ENCODE results near the gene SORCS1. TPM values are rescaled to one million over a fixed set of nuclear protein-coding genes. Genes with fewer than 3 reads are reported as not detected.

Gene SORCS1
- total RNA-seq, 2 experiments from 2014 or later = not detected

DNA sequence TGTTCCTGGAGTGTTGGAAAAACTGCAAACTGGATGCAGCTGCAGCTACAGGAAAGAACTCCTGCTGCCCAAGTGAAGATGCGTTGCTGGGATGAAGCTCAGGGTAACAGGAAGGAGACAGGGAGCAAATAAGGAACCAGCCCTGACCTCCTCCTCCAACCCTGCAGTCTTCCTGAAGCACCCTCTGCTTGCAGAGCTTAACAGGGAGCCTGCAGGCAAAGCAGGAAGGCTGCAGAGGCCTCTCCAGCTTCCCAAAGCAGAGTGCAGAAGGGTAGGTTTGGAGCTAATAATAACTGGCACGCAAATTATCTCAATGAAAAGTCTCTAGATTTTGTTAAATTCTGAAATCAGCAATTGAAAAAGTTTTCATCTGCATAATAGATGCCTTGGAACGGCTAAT, 92.5 kb downstream of the SORCS1 start:
- Mint-ChIP-seq H3K36me3 (ENCODE audit: low read depth) (no peaks in the 10 kb centered on the region), H3K27me3 (no peaks in the 10 kb centered on the region), H3K4me3 (no peak overlapping the region), H3K27ac (no peak overlapping the region), H3K4me1 (ENCODE audit: low read depth) (no peaks in the 10 kb centered on the region), H3K9me3 (peaks cover 9% of the 10 kb centered on the region)
- H3K27ac ChIP-seq (ENCODE audit: low read depth in 1 of 2, low read length in 2 of 2) = no peak overlapping the region
- no peaks in the 10 kb centered on the region for H3K4me1 ChIP-seq (ENCODE audit: insufficient read depth, low read length)
- TF ChIP-seq, protein P1, sequence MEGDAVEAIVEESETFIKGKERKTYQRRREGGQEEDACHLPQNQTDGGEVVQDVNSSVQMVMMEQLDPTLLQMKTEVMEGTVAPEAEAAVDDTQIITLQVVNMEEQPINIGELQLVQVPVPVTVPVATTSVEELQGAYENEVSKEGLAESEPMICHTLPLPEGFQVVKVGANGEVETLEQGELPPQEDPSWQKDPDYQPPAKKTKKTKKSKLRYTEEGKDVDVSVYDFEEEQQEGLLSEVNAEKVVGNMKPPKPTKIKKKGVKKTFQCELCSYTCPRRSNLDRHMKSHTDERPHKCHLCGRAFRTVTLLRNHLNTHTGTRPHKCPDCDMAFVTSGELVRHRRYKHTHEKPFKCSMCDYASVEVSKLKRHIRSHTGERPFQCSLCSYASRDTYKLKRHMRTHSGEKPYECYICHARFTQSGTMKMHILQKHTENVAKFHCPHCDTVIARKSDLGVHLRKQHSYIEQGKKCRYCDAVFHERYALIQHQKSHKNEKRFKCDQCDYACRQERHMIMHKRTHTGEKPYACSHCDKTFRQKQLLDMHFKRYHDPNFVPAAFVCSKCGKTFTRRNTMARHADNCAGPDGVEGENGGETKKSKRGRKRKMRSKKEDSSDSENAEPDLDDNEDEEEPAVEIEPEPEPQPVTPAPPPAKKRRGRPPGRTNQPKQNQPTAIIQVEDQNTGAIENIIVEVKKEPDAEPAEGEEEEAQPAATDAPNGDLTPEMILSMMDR (IDR thresholded peaks at IDR 0.05) = no peak
- no peak for DNase-seq
- H3K36me3 ChIP-seq (ENCODE audit: insufficient read depth, low read length) = no peaks in the 10 kb centered on the region
- intact Hi-C loops (cut with DNase I, micrococcal nuclease) = no loop called here
- H3K27me3 ChIP-seq (ENCODE audit: control insufficient read depth in 1 of 2, insufficient read depth in 2 of 2, low read length in 2 of 2) = no peaks in the 10 kb centered on the region
- no peak for ATAC-seq (ENCODE audit: poor library complexity)
- peaks cover 0 to 4% of the 10 kb centered on the region in 2 experiments for H3K9me3 ChIP-seq (ENCODE audit: control insufficient read depth in 1 of 2, insufficient read depth in 1 of 2, low read length in 2 of 2)
- POLR2A ChIA-PET = no interaction called here
- CTCF ChIA-PET = interaction anchor here (0.8 kb wide), 1 partner anchor 9 kb away, joined by 3 read pairs; no protein-coding TSS in a partner anchor
- no peak overlapping the region for H3K4me3 ChIP-seq (ENCODE audit: low read length)

DNA sequence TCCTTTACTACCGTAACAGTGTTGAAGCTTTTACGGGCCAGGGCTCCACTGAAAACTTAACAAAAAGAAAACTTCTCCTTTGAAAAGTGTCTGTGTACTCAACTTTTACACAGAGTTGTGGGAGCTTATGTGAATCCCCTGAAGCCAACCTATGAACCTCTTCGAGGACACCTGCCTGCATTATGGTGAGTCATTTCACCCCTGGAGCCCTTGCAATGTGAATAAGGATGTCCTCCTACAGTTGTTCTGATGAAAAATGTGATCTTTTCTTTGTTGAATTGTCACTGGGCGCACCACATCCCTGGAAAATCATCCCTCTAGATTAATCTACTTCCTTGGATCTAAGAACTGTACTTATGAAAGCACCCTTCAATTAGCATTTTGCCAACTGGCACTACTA, 93.2 kb downstream of the SORCS1 start:
- ChIA-PET POLR2A (no interaction called here), CTCF (no interaction called here)
- TF ChIP-seq, protein P1 (IDR thresholded peaks at IDR 0.05) = no peak
- no peak overlapping the region for H3K4me3 ChIP-seq (ENCODE audit: low read length)
- no peaks in the 10 kb centered on the region for H3K4me1 ChIP-seq (ENCODE audit: insufficient read depth, low read length)
- ATAC-seq (ENCODE audit: poor library complexity) (no peak), DNase-seq (no peak)
- H3K9me3 Mint-ChIP-seq = peaks cover 9% of the 10 kb centered on the region
- no peaks in the 10 kb centered on the region for H3K36me3 Mint-ChIP-seq (ENCODE audit: low read depth)
- intact Hi-C loops (cut with DNase I, micrococcal nuclease) = no loop called here
- no peak overlapping the region for H3K27ac Mint-ChIP-seq
- no peaks in the 10 kb centered on the region for H3K4me1 Mint-ChIP-seq (ENCODE audit: low read depth)
- no peaks in the 10 kb centered on the region for H3K36me3 ChIP-seq (ENCODE audit: insufficient read depth, low read length)
- H3K27me3 Mint-ChIP-seq = no peaks in the 10 kb centered on the region
- H3K27ac ChIP-seq (ENCODE audit: low read depth in 1 of 2, low read length in 2 of 2) = no peak overlapping the region
- H3K4me3 Mint-ChIP-seq = no peak overlapping the region
- H3K9me3 ChIP-seq (ENCODE audit: control insufficient read depth in 1 of 2, insufficient read depth in 1 of 2, low read length in 2 of 2) = peaks cover 0 to 4% of the 10 kb centered on the region in 2 experiments
- no peaks in the 10 kb centered on the region for H3K27me3 ChIP-seq (ENCODE audit: control insufficient read depth in 1 of 2, insufficient read depth in 2 of 2, low read length in 2 of 2)

DNA sequence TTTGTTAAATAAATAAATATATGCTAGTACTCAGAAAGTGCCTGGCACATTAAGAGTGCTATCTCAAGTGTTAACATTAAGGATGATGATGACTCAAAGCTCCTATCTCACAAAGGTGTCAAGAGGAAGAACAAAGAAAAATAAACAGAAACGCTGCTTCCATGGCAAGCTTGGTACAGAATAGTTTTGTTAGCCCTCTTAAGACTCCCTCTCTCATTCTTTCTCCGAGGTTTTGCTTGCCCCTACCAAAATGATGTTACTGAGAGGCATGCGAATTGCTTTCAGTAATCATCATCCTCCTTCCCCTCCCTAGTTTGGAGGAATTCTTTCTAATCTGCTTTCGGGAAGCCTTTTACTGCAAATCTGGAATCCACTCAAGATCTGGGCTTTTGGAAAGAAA, 96.7 kb downstream of the SORCS1 start:
- Mint-ChIP-seq H3K4me3 (no peak overlapping the region), H3K36me3 (ENCODE audit: low read depth) (no peaks in the 10 kb centered on the region), H3K27ac (no peak overlapping the region), H3K27me3 (no peaks in the 10 kb centered on the region), H3K9me3 (peaks cover 6% of the 10 kb centered on the region), H3K4me1 (ENCODE audit: low read depth) (no peaks in the 10 kb centered on the region)
- no peak overlapping the region for H3K4me3 ChIP-seq (ENCODE audit: low read length)
- no peaks in the 10 kb centered on the region for H3K4me1 ChIP-seq (ENCODE audit: insufficient read depth, low read length)
- intact Hi-C loops (cut with DNase I, micrococcal nuclease) = no loop called here
- H3K9me3 ChIP-seq (ENCODE audit: control insufficient read depth in 1 of 2, insufficient read depth in 1 of 2, low read length in 2 of 2) = peaks cover 0 to 7% of the 10 kb centered on the region in 2 experiments
- ChIA-PET CTCF (no interaction called here), POLR2A (no interaction called here)
- TF ChIP-seq, protein P1 (IDR thresholded peaks at IDR 0.05) = no peak
- H3K27me3 ChIP-seq (ENCODE audit: control insufficient read depth in 1 of 2, insufficient read depth in 2 of 2, low read length in 2 of 2) = no peaks in the 10 kb centered on the region
- H3K36me3 ChIP-seq (ENCODE audit: insufficient read depth, low read length) = no peaks in the 10 kb centered on the region
- ATAC-seq (ENCODE audit: poor library complexity) (no peak), DNase-seq (no peak)
- H3K27ac ChIP-seq (ENCODE audit: low read depth in 1 of 2, low read length in 2 of 2) = no peak overlapping the region

Measured in CD4-positive, alpha-beta T cell (primary cell).